HepG2 (cell line): Measurements from ENCODE around the gene SMAD6. TPM values are rescaled to one million over a fixed set of nuclear protein-coding genes. Genes with fewer than 3 reads are reported as not detected.

Experiments
- ADNP ChIP-seq: sonication (generic); formaldehyde crosslinking; IDR thresholded peaks from 2 replicates; pipeline ENCODE4 v1.4.0; 2020; ENCODE audit warnings: missing genetic modification reagents
- CENPX ChIP-seq: sonication (generic); formaldehyde crosslinking; IDR thresholded peaks from 2 replicates; pipeline ENCODE4 v1.9.0; 2021; ENCODE audit warnings: mild to moderate bottlenecking, missing genetic modification reagents, moderate library complexity
- CERS6 ChIP-seq: sonication (generic); formaldehyde crosslinking; IDR thresholded peaks from 2 replicates; pipeline ENCODE4 v1.5.0; 2020; ENCODE audit warnings: missing genetic modification reagents
- KAT8 ChIP-seq: IDR thresholded peaks from 2 replicates; pipeline ENCODE4 v1.6.1; 2016; ENCODE audit warnings: missing genetic modification reagents, missing compliant biosample characterization
- MEF2D ChIP-seq: sonication (generic); formaldehyde crosslinking; IDR thresholded peaks from 2 replicates; pipeline ENCODE4 v1.5.1; 2020; ENCODE audit warnings: mild to moderate bottlenecking, missing genetic modification reagents
- MLXIP ChIP-seq: sonication (generic); formaldehyde crosslinking; IDR thresholded peaks from 2 replicates; pipeline ENCODE4 v1.9.0; 2021; ENCODE audit warnings: missing genetic modification reagents, borderline replicate concordance
- PAXIP1 ChIP-seq: sonication (generic); formaldehyde crosslinking; conservative IDR thresholded peaks from 2 replicates; pipeline ENCODE4 v1.4.0; 2020; ENCODE audit warnings: mild to moderate bottlenecking, missing genetic modification reagents, moderate library complexity
- PBX3 ChIP-seq: sonication (generic); formaldehyde crosslinking; IDR thresholded peaks from 2 replicates; pipeline ENCODE4 v1.8.1; 2023; ENCODE audit warnings: missing genetic modification reagents, inconsistent platforms, borderline replicate concordance
- PHF5A ChIP-seq: IDR thresholded peaks from one replicate; pipeline ENCODE4 v1.6.1; 2018; ENCODE audit warnings: low read depth, missing genetic modification reagents; ENCODE audit not compliant: unreplicated experiment
- SMARCC2 ChIP-seq: fragments of 450-650 bp; IDR thresholded peaks from 2 replicates; pipeline ENCODE4 v1.6.1; 2017; ENCODE audit warnings: antibody characterized with exemption, mild to moderate bottlenecking
- TFE3 ChIP-seq: IDR thresholded peaks from 2 replicates; pipeline ENCODE4 v1.6.1; 2016
- ZBTB7B ChIP-seq: sonication (generic); formaldehyde crosslinking; IDR thresholded peaks from 2 replicates; pipeline ENCODE4 v1.4.0; 2020; ENCODE audit warnings: missing genetic modification reagents
- ZNF317 ChIP-seq: sonication (generic); formaldehyde crosslinking; IDR thresholded peaks from 2 replicates; pipeline ENCODE4 v1.5.0; 2020; ENCODE audit warnings: mild to moderate bottlenecking, missing genetic modification reagents
- ZNF33B ChIP-seq: sonication (generic); formaldehyde crosslinking; IDR thresholded peaks from 2 replicates; pipeline ENCODE4 v1.5.1; 2020; ENCODE audit warnings: mild to moderate bottlenecking, missing genetic modification reagents
- ZNF574 ChIP-seq: sonication (generic); formaldehyde crosslinking; IDR thresholded peaks from 2 replicates; pipeline ENCODE4 v1.4.0; 2020; ENCODE audit warnings: missing genetic modification reagents
- ZNF672 ChIP-seq: sonication (generic); formaldehyde crosslinking; IDR thresholded peaks from 2 replicates; pipeline ENCODE4 v1.8.1; 2022; ENCODE audit warnings: missing genetic modification reagents
- ZNF709 ChIP-seq: sonication (generic); formaldehyde crosslinking; IDR thresholded peaks from 2 replicates; pipeline ENCODE4 v1.5.0; 2020; ENCODE audit warnings: mild to moderate bottlenecking, missing genetic modification reagents
- polyA plus RNA-seq, 8 experiments: library from polyadenylated mRNA; depleted of rRNA in 3 of 8; stranded (reverse) in 7 of 8; unstranded in 1 of 8; fragments of >200 nt; fragmentation: Illumina TruSeq in 4 of 8; extraction: Trizol in 4 of 8; gene quantifications; 2 replicates each; pipeline versions ENCODE4 v1.2.1 to v1.2.3, GENCODE V29; 2011 to 2016; ENCODE audit warnings: low read depth in 4 of 8, missing spikeins in 1 of 8, mixed read lengths in 1 of 8; ENCODE audit not compliant: insufficient read depth in 1 of 8
- total RNA-seq, 5 experiments: library from RNA; depleted of rRNA; stranded (reverse); fragments of >200 nt; fragmentation: Illumina TruSeq; extraction: Trizol; gene quantifications; 2 replicates each; pipeline ENCODE4 v1.2.3, GENCODE V29; 2016; ENCODE audit warnings: low read depth in 1 of 5

SMAD6 gene
- total and polyA plus RNA-seq, 2 of the 13 experiments (the other 11 are each of a cell fraction or from before 2014, with no cell fraction given) = 3.3 to 4.4 TPM

GRCh38 chr15:66803182-66803729 is 101.2 kb downstream of the SMAD6 start (continued):
- peak; percentile 68 for TF ChIP-seq ZNF574 (CRISPR knock-in tag)
- TF ChIP-seq CERS6 (CRISPR knock-in tag) = no peak
- peak; percentile 51; the same call in 1 of the 2 replicates for TF ChIP-seq MLXIP (CRISPR knock-in tag)
- no peak for TF ChIP-seq SMARCC2
- 0 out of 2 replicates have a peak, but pooled peaks have one; percentile 60 for TF ChIP-seq ZNF709
- TF ChIP-seq PAXIP1 (CRISPR knock-in tag) = peak; percentile 80
- TF ChIP-seq ADNP = no peak
- no peak for TF ChIP-seq TFE3 (CRISPR knock-in tag)
- peak; percentile 67; the same call in 1 of the 2 replicates for TF ChIP-seq MEF2D (CRISPR knock-in tag)
- TF ChIP-seq KAT8 (CRISPR knock-in tag) = peak; percentile 75; the same call in 1 of the 2 replicates
- peak; percentile 70 for TF ChIP-seq PHF5A (CRISPR knock-in tag)
- TF ChIP-seq PBX3 (CRISPR knock-in tag) = no peak
- no peak for TF ChIP-seq ZNF672
- TF ChIP-seq ZBTB7B = peak; percentile 64
- TF ChIP-seq ZNF33B (CRISPR knock-in tag) = no peak
- TF ChIP-seq ZNF317 (CRISPR knock-in tag) = no peak
- TF ChIP-seq CENPX (CRISPR knock-in tag) = no peak
